EL (cell line): ENCODE data around the gene CARMIL1.
"Not testable (repeated sequence)": the region's sequence is repeated elsewhere in the genome, so short reads cannot be mapped to it uniquely, and the experiment has no call there.

Experiments used
- DNase-seq: peaks from one replicate; pipeline ENCODE4 v3.0.0-alpha.2; 2016

The CARMIL1 gene

GRCh38 chr6:25537349-25538018 is 258.3 kb downstream of the CARMIL1 start:
- DNase-seq, result no peak

GRCh38 chr6:25541228-25541627 is 262.1 kb downstream of the CARMIL1 start:
- DNase-seq, result no peak

GRCh38 chr6:25542984-25543910 is 264.1 kb downstream of the CARMIL1 start:
- no peak for DNase-seq

GRCh38 chr6:25544833-25545232 is 265.7 kb downstream of the CARMIL1 start:
- DNase-seq, result no peak

- DNase-seq, result no peak
Measured at GRCh38 chr6:25547797-25548196, 268.6 kb downstream of the CARMIL1 start.

GRCh38 chr6:25548451-25548850 is 269.3 kb downstream of the CARMIL1 start:
- DNase-seq, result no peak

GRCh38 chr6:25550631-25551030 is 271.5 kb downstream of the CARMIL1 start:
- DNase-seq, result no peak

- no peak for DNase-seq
Measured at GRCh38 chr6:25553502-25553901, 274.3 kb downstream of the CARMIL1 start.

GRCh38 chr6:25555188-25555587 is 276.0 kb downstream of the CARMIL1 start:
- no peak for DNase-seq

- DNase-seq, result peak; percentile 72
Measured at GRCh38 chr6:25556516-25556915, 277.3 kb downstream of the CARMIL1 start.

GRCh38 chr6:25558155-25558817 is 279.1 kb downstream of the CARMIL1 start:
- no peak for DNase-seq

- no peak for DNase-seq
Measured at GRCh38 chr6:25560865-25561264, 281.7 kb downstream of the CARMIL1 start.

- no peak for DNase-seq
Measured at GRCh38 chr6:25564943-25565342, 285.8 kb downstream of the CARMIL1 start.

- no peak for DNase-seq
Measured at GRCh38 chr6:25570578-25570977, 291.4 kb downstream of the CARMIL1 start.

- DNase-seq, result no peak
Measured at GRCh38 chr6:25576919-25577318, 297.7 kb downstream of the CARMIL1 start.

GRCh38 chr6:25578538-25578937 is 299.4 kb downstream of the CARMIL1 start:
- no peak for DNase-seq

GRCh38 chr6:25579391-25579883 is 300.3 kb downstream of the CARMIL1 start:
- DNase-seq, result no peak

- DNase-seq, result no peak
Measured at GRCh38 chr6:25579902-25580495, 300.8 kb downstream of the CARMIL1 start.

- no peak for DNase-seq
Measured at GRCh38 chr6:25582101-25582500, 302.9 kb downstream of the CARMIL1 start.

- DNase-seq, result no peak
Measured at GRCh38 chr6:25583099-25583498, 303.9 kb downstream of the CARMIL1 start.

GRCh38 chr6:25583906-25584305 is 304.7 kb downstream of the CARMIL1 start:
- no peak for DNase-seq

- DNase-seq, result no peak
Measured at GRCh38 chr6:25585225-25585624, 306.1 kb downstream of the CARMIL1 start.

GRCh38 chr6:25586119-25586518 is 306.9 kb downstream of the CARMIL1 start:
- not testable (repeated sequence) for DNase-seq
